ENCODE results near the gene OBSCN.

GRCh38 chr1:228198977-228199590, 8.8 kb upstream of the OBSCN start:
- TF ChIP-seq, protein P1, sequence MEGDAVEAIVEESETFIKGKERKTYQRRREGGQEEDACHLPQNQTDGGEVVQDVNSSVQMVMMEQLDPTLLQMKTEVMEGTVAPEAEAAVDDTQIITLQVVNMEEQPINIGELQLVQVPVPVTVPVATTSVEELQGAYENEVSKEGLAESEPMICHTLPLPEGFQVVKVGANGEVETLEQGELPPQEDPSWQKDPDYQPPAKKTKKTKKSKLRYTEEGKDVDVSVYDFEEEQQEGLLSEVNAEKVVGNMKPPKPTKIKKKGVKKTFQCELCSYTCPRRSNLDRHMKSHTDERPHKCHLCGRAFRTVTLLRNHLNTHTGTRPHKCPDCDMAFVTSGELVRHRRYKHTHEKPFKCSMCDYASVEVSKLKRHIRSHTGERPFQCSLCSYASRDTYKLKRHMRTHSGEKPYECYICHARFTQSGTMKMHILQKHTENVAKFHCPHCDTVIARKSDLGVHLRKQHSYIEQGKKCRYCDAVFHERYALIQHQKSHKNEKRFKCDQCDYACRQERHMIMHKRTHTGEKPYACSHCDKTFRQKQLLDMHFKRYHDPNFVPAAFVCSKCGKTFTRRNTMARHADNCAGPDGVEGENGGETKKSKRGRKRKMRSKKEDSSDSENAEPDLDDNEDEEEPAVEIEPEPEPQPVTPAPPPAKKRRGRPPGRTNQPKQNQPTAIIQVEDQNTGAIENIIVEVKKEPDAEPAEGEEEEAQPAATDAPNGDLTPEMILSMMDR (IDR thresholded peaks at IDR 0.05): no peak
- TF ChIP-seq POLR2A (IDR thresholded peaks at IDR 0.05): no peak

All from heart left ventricle (tissue), 13 donors.